ENCODE measurements around the gene NR1D2. TPM values are rescaled to one million over a fixed set of nuclear protein-coding genes. Genes with fewer than 3 reads are reported as not detected.

Gene NR1D2
- total RNA-seq, 1 experiment from 2014 or later = 66.0 TPM

DNA sequence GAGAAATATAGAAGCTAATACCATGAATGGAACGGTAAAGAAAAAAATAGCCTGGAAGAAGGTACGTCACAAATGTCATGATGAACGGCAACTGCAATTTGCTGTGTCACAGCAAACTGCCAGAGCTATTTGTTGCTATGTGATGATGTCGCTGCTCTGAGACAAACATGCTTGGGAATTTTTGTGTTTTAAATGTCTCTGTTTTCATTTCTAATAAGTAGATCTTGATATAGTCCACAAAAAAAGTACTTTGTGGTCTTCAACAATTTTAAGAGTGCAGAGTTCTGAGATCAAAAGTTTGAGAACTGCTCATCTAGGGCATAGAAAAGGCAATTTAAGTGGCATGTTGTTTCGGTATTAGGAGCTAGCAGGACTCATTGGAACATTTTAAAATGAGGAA is 4.3 kb upstream of the NR1D2 start:
- Histone ChIP-seq H3K4me3 (no peak overlapping the region), H2AFZ (no peak overlapping the region), H3K27me3 (ENCODE audit: insufficient read depth, low read depth) (no peaks in the 10 kb centered on the region), H3K4me2 (no peak overlapping the region), H3K27ac (no peak overlapping the region), H3K4me1 (replicated peaks; ENCODE audit: insufficient read depth) (peaks cover 3% of the 10 kb centered on the region; the same call in 1 of the 2 replicates), H4K20me1 (ENCODE audit: insufficient read depth) (no peaks in the 10 kb centered on the region), H3F3A (ENCODE audit: insufficient read depth, low read depth) (no peaks in the 10 kb centered on the region; the same call in 1 of the 2 replicates), H3K9me2 (ENCODE audit: insufficient read depth) (no peaks in the 10 kb centered on the region), H3K79me2 (ENCODE audit: low read depth) (no peaks in the 10 kb centered on the region), H3K36me3 (ENCODE audit: low read depth) (no peaks in the 10 kb centered on the region), H3K9me3 (ENCODE audit: insufficient read depth, low read depth) (no peaks in the 10 kb centered on the region)
- ChIA-PET CTCF (no interaction called here), POLR2A (ENCODE audit: unreplicated experiment) (no interaction called here)
- no peak for DNase-seq
- no TSS peak for BruUV-seq (replicated peaks)
- no peak for TF ChIP-seq EZH2 (IDR thresholded peaks at IDR 0.05; ENCODE audit: low read depth)
- TF ChIP-seq, protein P1, sequence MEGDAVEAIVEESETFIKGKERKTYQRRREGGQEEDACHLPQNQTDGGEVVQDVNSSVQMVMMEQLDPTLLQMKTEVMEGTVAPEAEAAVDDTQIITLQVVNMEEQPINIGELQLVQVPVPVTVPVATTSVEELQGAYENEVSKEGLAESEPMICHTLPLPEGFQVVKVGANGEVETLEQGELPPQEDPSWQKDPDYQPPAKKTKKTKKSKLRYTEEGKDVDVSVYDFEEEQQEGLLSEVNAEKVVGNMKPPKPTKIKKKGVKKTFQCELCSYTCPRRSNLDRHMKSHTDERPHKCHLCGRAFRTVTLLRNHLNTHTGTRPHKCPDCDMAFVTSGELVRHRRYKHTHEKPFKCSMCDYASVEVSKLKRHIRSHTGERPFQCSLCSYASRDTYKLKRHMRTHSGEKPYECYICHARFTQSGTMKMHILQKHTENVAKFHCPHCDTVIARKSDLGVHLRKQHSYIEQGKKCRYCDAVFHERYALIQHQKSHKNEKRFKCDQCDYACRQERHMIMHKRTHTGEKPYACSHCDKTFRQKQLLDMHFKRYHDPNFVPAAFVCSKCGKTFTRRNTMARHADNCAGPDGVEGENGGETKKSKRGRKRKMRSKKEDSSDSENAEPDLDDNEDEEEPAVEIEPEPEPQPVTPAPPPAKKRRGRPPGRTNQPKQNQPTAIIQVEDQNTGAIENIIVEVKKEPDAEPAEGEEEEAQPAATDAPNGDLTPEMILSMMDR (conservative IDR thresholded peaks at IDR 0.05) = no peak
- intact Hi-C loops (cut with micrococcal nuclease; ENCODE audit: unreplicated experiment) = loop anchor here (10.0 kb wide), 1 partner anchor 926 kb away; no protein-coding TSS in a partner anchor

DNA sequence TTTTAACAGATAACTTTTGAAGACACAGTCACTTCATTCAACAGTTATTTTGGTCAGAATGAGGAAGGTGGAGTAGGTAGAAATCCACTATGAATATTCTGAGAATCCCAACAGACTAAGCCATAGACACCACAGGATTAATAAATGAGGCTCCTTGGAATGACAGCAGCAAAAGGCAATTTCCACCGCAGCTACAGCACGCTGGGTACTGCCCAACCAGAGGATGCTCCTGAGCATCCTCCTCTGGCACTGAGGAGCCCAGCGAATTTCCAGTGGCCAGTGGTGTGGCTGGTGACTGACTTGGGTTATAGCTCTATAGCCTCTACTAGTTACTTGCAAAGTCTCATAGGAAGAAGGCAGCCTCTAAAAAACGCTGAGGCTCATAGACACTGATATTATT is 3.6 kb upstream of the NR1D2 start:
- Histone ChIP-seq H3K9me3 (ENCODE audit: insufficient read depth, low read depth) (no peaks in the 10 kb centered on the region), H3K4me1 (replicated peaks; ENCODE audit: insufficient read depth) (peaks cover 3% of the 10 kb centered on the region; the same call in 1 of the 2 replicates), H3F3A (ENCODE audit: insufficient read depth, low read depth) (no peaks in the 10 kb centered on the region; the same call in 1 of the 2 replicates), H3K79me2 (ENCODE audit: low read depth) (peaks cover 1% of the 10 kb centered on the region), H3K9me2 (ENCODE audit: insufficient read depth) (no peaks in the 10 kb centered on the region), H3K27me3 (ENCODE audit: insufficient read depth, low read depth) (no peaks in the 10 kb centered on the region), H3K27ac (no peak overlapping the region), H3K36me3 (ENCODE audit: low read depth) (no peaks in the 10 kb centered on the region), H3K4me2 (no peak overlapping the region), H3K4me3 (no peak overlapping the region), H2AFZ (no peak overlapping the region), H4K20me1 (ENCODE audit: insufficient read depth) (no peaks in the 10 kb centered on the region)
- POLR2A ChIA-PET (ENCODE audit: unreplicated experiment) = no interaction called here
- no TSS peak for BruUV-seq (replicated peaks)
- TF ChIP-seq, protein P1 (conservative IDR thresholded peaks at IDR 0.05) = no peak
- no peak for TF ChIP-seq EZH2 (IDR thresholded peaks at IDR 0.05; ENCODE audit: low read depth)
- CTCF ChIA-PET = no interaction called here
- intact Hi-C loops (cut with micrococcal nuclease; ENCODE audit: unreplicated experiment) = loop anchor here (10.0 kb wide), 1 partner anchor 927 kb away; no protein-coding TSS in a partner anchor
- DNase-seq = no peak

DNA sequence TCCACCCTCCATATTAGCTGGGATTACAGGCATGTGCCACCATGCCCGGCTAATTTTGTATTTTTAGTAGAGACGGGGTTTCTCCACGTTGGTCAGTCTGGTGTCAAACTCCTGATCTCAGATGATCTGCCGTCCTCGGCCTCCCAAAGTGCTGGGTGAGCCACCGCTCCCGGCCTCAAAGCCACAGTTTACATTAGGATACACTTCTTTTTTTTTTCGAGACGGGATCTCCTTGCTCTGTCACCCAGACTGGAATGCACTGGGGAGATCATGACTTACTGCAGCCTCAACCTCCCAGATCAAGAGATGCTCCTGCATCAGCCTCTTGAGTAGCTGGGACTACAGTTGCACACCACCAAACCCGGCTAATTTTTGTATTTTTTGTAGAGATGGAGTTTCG is 2.5 kb upstream of the NR1D2 start:
- TF ChIP-seq, protein P1 (conservative IDR thresholded peaks at IDR 0.05) = no peak
- TF ChIP-seq EZH2 (IDR thresholded peaks at IDR 0.05; ENCODE audit: low read depth) = no peak
- BruUV-seq (replicated peaks) = no TSS peak
- H2AFZ ChIP-seq = no peak overlapping the region
- H3K27ac ChIP-seq = no peak overlapping the region
- peaks cover 14% of the 10 kb centered on the region for H3K4me1 ChIP-seq (replicated peaks; ENCODE audit: insufficient read depth)
- H3K9me3 ChIP-seq (ENCODE audit: insufficient read depth, low read depth) = no peaks in the 10 kb centered on the region
- intact Hi-C loops (cut with micrococcal nuclease; ENCODE audit: unreplicated experiment) = loop anchor here (10.0 kb wide), 1 partner anchor 928 kb away; no protein-coding TSS in a partner anchor
- H4K20me1 ChIP-seq (ENCODE audit: insufficient read depth) = peaks cover 3% of the 10 kb centered on the region; the same call in 1 of the 2 replicates
- H3F3A ChIP-seq (ENCODE audit: insufficient read depth, low read depth) = peaks cover 9% of the 10 kb centered on the region
- POLR2A ChIA-PET (ENCODE audit: unreplicated experiment) = no interaction called here
- no peak overlapping the region for H3K4me2 ChIP-seq
- no peaks in the 10 kb centered on the region for H3K27me3 ChIP-seq (ENCODE audit: insufficient read depth, low read depth)
- H3K9me2 ChIP-seq (ENCODE audit: insufficient read depth) = no peaks in the 10 kb centered on the region
- no peak for DNase-seq
- no peak overlapping the region for H3K4me3 ChIP-seq
- 0 out of 2 replicates have a peak, but pooled peaks cover under 1% of the 10 kb centered on the region for H3K36me3 ChIP-seq (ENCODE audit: low read depth)
- peaks cover 12% of the 10 kb centered on the region for H3K79me2 ChIP-seq (ENCODE audit: low read depth)
- CTCF ChIA-PET = no interaction called here
